GM15510 (cell line): ENCODE data around the gene TAF1B.

Experiments used
- POLR2A ChIP-seq: IDR thresholded peaks from 3 replicates; pipeline ENCODE4 v1.6.1; 2011; ENCODE audit warnings: borderline replicate concordance; ENCODE audit not compliant: insufficient read length; ENCODE audit errors: extremely low read depth

Gene TAF1B

GRCh38 chr2:9918275-9918674 lies 75.0 kb downstream of the TAF1B start:
- TF ChIP-seq POLR2A: no peak

GRCh38 chr2:9919512-9919911 lies 76.2 kb downstream of the TAF1B start:
- TF ChIP-seq POLR2A: no peak

GRCh38 chr2:9937258-9937657 lies 94.0 kb downstream of the TAF1B start:
- TF ChIP-seq POLR2A: no peak

GRCh38 chr2:9937968-9938367 lies 94.7 kb downstream of the TAF1B start:
- TF ChIP-seq POLR2A: no peak

DNA sequence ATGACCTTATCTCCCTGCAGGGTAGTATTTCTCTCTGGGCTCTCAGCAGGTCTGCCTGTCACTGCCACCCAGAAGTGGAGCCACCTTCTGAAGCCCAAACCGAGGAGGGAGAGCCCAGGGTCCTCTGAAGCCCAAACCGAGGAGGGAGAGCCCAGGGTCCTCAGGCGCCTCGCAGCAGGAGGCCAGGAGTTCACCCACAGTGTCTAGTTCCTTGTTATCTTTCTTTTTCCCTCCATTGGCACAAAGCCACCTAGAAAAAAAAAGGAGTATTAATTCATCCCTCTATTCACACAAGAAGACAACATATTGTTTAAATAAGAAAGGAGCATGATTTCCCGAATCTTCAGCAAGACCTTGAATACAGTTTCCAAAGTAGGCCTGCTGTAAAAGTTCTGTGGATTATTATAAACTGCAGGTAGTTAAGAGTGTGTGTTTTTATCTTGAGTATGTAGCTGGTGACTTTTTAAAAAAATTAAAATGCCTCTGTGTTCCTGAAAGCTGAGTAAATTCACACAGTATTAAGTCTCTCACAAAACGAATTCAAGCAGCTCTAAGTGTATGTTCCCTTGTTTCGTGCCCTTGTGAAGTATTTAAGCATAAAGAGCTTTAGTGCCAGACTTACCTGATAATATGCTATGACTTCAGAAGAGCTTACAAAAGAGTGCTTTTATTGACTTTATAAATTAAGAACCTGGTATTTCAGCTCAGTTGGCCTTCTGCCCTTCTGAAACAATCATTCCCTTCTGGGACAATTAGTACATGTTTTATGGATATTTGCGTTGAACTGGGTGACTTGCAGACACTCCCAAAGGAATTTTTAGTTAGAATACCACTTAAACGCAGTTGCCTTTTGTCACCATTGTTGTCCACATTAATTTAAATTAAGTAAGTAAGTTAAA lies 96.6 kb downstream of the TAF1B start:
- TF ChIP-seq POLR2A: no peak

DNA sequence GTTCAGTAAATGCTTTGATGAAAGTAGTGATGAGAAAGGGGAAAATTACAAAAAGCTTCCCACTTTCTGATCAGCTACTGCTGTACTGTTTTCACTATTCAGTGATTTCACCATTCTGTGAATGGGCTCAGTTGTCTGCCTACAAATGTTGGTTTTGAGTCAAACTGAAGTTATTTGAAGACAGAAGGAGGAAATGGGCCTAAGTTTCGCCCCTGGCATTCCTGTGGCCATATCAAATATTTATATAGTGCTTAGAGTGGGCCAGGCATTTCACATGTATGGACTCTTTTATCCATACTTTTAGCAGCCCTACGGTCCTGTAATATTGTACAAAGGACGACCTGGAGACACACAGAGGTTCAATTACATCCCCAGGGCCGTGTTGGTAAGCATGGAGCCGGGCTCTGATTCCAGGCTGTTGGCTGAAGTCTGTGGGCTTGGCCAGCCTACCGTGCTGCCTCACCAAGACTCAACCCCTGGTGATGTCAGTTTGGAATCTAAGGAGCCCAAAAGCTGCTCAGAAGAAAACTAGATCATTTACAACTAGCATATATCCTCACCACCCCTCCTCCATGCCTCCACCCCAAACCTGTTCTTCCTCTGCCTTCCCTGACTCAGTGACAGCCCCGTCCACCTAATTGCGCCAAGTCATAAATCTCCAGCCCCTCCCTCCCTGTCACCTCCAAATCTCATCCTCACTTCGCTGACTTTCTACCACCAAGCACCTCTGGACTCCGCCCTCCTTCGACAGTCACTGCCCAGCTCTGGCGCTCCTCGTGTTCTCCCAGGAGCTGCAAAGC lies 98.1 kb downstream of the TAF1B start:
- TF ChIP-seq POLR2A: no peak

DNA sequence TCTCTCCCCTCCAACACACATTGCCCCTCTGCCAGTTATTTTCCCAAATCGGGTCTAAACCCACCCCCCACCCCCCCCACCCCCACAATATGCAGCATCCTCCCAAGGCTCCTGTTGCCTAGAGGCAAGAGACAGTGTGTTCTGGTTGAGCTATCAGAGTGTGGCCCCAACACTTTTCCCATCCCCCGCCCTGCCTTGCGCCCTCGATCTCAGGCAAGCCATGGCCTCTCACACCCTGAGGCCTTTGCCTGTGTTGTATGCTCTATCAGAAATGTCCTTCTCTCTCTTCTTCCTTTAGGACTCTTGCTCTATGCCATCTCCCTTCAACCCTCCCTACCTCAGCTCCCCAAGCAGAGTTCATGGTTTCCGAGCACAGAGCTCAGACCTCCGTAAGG lies 98.7 kb downstream of the TAF1B start:
- TF ChIP-seq POLR2A: no peak

DNA sequence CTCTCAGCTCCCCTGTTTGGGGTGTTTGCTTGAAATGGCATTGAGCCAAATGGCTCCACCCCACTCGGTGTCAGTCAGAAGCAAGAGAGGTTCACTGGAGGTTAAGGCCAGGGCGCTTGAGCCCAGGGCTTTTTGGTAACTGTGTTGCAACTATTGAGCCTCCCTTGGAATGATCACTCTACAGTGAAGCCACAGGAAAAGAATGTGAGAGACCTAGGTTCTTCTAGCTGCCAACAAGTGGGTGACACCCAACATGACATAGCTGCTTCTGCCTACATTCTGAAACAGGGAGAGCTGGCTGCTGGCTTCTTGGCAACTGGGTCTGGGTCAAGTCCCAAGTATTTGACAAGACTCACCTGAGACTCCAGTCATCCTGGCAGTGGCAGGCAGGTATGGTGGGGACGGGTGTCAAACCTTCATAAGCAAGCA lies 101.1 kb downstream of the TAF1B start:
- no peak for TF ChIP-seq POLR2A

- no peak for TF ChIP-seq POLR2A
These were observed 102.3 kb downstream of the TAF1B start for GRCh38 chr2:9945596-9945995.

DNA sequence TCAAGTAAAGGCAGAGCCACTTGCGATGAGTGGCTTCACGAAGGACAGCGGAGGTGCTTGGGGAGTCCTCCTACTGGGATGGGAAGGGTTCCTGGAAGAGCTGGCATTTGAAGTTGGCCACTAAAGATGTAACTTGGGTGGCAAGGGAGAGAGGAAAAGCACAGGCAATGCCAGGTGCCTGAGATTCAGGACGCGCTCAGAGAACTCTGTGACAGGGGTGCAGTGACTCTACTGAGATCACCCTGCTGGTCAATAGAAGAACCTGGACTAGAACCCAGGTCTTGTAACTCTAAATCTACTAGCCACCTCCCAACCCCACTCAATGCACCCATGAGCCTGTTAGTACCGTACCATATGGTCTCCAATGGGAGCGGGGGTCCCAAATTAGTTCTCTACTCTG lies 102.8 kb downstream of the TAF1B start:
- no peak for TF ChIP-seq POLR2A

DNA sequence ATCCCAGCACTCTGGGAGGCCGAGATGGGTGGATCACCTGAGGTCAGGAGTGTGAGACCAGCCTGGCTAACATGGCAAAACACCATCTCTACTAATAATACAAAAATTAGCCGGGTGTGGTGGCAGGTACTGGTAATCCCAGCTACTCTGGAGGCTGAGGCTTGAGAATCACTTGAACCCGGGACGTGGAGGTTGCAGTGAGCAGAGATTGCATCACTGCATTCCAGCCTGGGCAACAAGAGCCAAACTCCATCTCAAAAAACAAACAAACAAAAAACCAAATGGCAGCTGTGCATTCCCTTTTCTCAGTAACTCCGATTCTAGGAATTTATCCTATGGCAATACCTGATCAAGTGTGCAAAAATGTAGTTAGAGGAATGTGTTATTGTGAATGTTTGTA lies 103.5 kb downstream of the TAF1B start:
- TF ChIP-seq POLR2A: no peak

DNA sequence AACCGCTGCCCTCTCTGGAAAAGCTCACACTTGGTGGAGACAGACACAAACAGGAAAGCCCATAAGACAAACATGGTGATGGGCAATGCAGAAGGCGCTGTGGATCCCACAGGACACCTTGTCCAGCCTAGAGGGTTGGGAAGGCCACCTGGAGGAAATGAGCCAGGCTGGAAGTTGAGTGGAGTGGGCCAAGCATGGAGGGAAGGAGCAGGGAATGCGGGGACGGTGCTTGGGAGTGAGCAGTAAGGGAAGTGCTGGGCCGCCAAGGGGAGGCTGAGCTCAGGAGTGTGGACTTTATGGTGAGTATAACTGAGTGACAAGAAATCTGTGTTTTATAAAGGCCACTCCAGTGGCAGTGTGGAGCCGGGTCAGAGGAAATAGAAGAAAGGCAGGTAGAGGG lies 105.4 kb downstream of the TAF1B start:
- TF ChIP-seq POLR2A: no peak

DNA sequence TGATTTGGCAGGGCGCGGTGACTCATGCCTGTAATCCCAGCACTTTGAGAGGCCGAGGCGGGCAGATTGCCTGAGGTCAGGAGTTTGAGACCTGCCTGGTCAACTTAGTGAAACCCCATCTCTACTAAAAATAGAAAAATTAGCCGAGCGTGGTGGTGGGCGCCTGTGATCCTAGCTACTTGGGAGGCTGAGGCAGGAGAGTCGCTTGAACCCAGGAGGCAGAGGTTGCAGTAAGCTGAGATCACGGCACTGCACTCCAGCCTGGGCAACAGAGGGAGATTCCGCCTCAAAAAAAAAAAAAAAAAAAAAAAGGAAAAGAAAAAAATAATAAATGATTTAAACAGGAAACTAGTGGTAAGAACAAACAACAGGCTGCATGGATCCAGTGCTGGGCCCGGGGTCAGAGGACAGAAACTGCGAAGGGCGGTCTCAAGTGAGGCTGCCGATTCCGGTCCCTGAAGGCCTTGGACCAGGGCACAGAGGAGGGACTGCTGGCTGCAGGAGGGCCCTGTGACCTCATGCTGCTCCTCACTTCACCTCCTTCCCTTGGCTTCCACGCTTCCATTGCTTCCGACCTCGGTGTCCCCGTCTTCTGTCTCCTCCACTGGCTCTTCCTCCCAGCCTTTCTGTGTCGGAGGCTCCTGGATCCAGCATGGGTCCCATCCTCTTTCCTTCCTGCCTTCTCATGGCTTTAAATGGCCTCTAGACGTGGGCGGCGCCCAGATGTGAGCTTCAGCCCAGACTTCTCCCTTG lies 106.1 kb downstream of the TAF1B start:
- no peak for TF ChIP-seq POLR2A

DNA sequence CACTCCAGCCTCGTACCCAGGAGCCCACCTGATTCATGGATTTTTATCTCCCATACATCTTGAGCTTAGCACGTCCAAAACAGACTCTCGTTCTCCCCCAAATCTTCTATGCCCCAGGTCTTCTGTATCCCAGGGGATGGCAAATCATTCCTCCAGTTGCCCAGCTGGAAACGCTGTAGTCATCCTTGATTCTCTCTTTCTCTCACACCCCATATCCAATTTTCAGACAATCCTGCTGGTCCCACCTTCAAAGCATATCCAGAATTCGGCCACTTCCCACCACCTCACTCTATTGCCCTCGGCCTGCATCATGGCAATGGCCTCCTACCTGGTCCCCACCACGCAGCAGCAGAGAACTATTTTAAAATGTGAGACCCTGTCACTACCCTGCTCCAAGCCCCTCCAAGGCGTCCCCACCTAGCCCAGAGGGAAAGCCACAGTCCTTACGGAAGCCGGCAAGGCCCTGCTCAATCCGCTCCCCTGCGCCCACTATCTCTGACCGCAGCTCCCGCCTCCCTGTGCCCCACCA lies 106.8 kb downstream of the TAF1B start:
- TF ChIP-seq POLR2A: no peak
